OCI-LY7 (cell line): ENCODE data around the gene MIS18A. TPM values are rescaled to one million over a fixed set of nuclear protein-coding genes. Genes with fewer than 3 reads are reported as not detected.

Experiments used
- BruUV-seq: library from RNA; stranded (reverse); fragments of 400-500 nt; replicated peaks from 2 replicates; lab custom pipeline; 2021; lab: Mats Ljungman, UMichigan
- CTCF ChIA-PET: fragments of 300-600 bp; sonication (Branson Sonifier 250); formaldehyde crosslinking; loops from one replicate; lab custom pipeline; 2022; ENCODE audit warnings: antibody characterized with exemption; ENCODE audit not compliant: unreplicated experiment; lab: Charles Lee
- POLR2A ChIA-PET: fragments of 300-600 bp; sonication (Branson Sonifier 250); formaldehyde crosslinking; loops from one replicate; lab custom pipeline; 2022; ENCODE audit warnings: antibody characterized with exemption; lab: Charles Lee
- DNase-seq: peaks from one replicate; pipeline ENCODE4 v3.0.0-alpha.2; 2015; ENCODE audit warnings: low spot score
- H2AFZ ChIP-seq: fragments of 200-600 bp; sonication (generic), shearing (Covaris generic); 2 replicates; pipeline ENCODE4 v1.6.1; 2014; ENCODE audit warnings: mild to moderate bottlenecking, antibody characterized with exemption, low read length, moderate library complexity
- H3K27ac ChIP-seq: fragments of 200-600 bp; sonication (generic); 2 replicates; pipeline ENCODE4 v1.5.1; 2014; ENCODE audit warnings: mixed run types, low read depth, mild to moderate bottlenecking, moderate library complexity, low read length, inconsistent platforms; ENCODE audit not compliant: poor library complexity, severe bottlenecking
- H3K36me3 ChIP-seq: fragments of 200-600 bp; sonication (generic); 2 replicates; pipeline ENCODE4 v1.6.1; 2014; ENCODE audit warnings: mild to moderate bottlenecking, antibody characterized with exemption, low read length, moderate library complexity, mixed read lengths; ENCODE audit not compliant: insufficient read depth
- H3K4me1 ChIP-seq: fragments of 200-600 bp; sonication (generic); 2 replicates; pipeline ENCODE4 v1.5.1; 2014; ENCODE audit warnings: mild to moderate bottlenecking, low read length; ENCODE audit not compliant: insufficient read depth, poor library complexity, severe bottlenecking
- H3K4me2 ChIP-seq: fragments of 200-600 bp; sonication (generic); 2 replicates; pipeline ENCODE4 v1.6.1; 2014; ENCODE audit warnings: mild to moderate bottlenecking, low read length
- H3K4me3 ChIP-seq: fragments of 200-600 bp; sonication (generic); 2 replicates; pipeline ENCODE4 v1.5.1; 2014; ENCODE audit warnings: mild to moderate bottlenecking, low read depth, low read length; ENCODE audit not compliant: poor library complexity, severe bottlenecking
- H3K79me2 ChIP-seq: fragments of 200-600 bp; sonication (generic); 2 replicates; pipeline ENCODE4 v1.6.1; 2016; ENCODE audit warnings: low read depth, mild to moderate bottlenecking, low read length, moderate library complexity, mixed read lengths; ENCODE audit not compliant: insufficient read depth
- H3K9me2 ChIP-seq: fragments of 200-600 bp; sonication (generic); 2 replicates; pipeline ENCODE4 v1.6.1; 2016; ENCODE audit warnings: mild to moderate bottlenecking, low read length, mixed read lengths; ENCODE audit not compliant: insufficient read depth
- H3K9me3 ChIP-seq: fragments of 200-600 bp; sonication (generic); 2 replicates; pipeline ENCODE4 v1.6.1; 2014; ENCODE audit warnings: mild to moderate bottlenecking, mixed run types, low read length, mixed read lengths
- H4K20me1 ChIP-seq: fragments of 200-600 bp; sonication (generic); 2 replicates; pipeline ENCODE4 v1.6.1; 2014; ENCODE audit warnings: mild to moderate bottlenecking, antibody characterized with exemption, low read length, moderate library complexity, mixed read lengths; ENCODE audit not compliant: insufficient read depth
- EZH2phosphoT487 ChIP-seq: fragments of 200-600 bp; sonication (generic); IDR thresholded peaks from 2 replicates; pipeline ENCODE4 v1.6.1; 2018; ENCODE audit warnings: low read depth, borderline replicate concordance, mild to moderate bottlenecking, mixed run types, antibody characterized with exemption, low read length, moderate library complexity, mixed read lengths
- intact Hi-C: fragments of 100-400 bp; cut with micrococcal nuclease; formaldehyde crosslinking; loops from one replicate; pipeline ENCODE4 v1.10.0; 2022; ENCODE audit not compliant: unreplicated experiment
- total RNA-seq, 2 experiments: library from RNA; depleted of rRNA in 1 of 2; stranded (reverse); fragments of >200 nt in 1 of 2; shearing (Covaris generic) in 1 of 2; gene quantifications; 2 replicates each; pipeline ENCODE4 v1.2.3, GENCODE V29; 2014 to 2022
- TF ChIP-seq, protein P1 (sequence below): fragments of 200-600 bp; sonication (generic); conservative IDR thresholded peaks from 2 replicates; pipeline ENCODE4 v1.5.1; 2014; ENCODE audit warnings: mild to moderate bottlenecking, antibody characterized with exemption, low read length, moderate library complexity, mixed read lengths

The MIS18A gene
- total RNA-seq, 2 experiments from 2014 or later = 25.2 to 53.0 TPM

- no peaks in the 10 kb centered on the region for H3K79me2 ChIP-seq
- H3K9me3 ChIP-seq = no peaks in the 10 kb centered on the region
- H4K20me1 ChIP-seq = no peaks in the 10 kb centered on the region
- H3K4me1 ChIP-seq = no peaks in the 10 kb centered on the region
- no peak overlapping the region for H3K27ac ChIP-seq
- no TSS peak for BruUV-seq
- no peak overlapping the region for H3K4me2 ChIP-seq
- intact Hi-C loops = no loop called here
- POLR2A ChIA-PET = interaction anchor here (0.6 to 0.8 kb wide), 2 partner anchors 17 to 32 kb away, joined by 3 read pairs; no protein-coding TSS in a partner anchor
- no peak overlapping the region for H3K4me3 ChIP-seq
- no peaks in the 10 kb centered on the region for H3K9me2 ChIP-seq
- no peak overlapping the region for H2AFZ ChIP-seq
- CTCF ChIA-PET = no interaction called here
- DNase-seq = no peak
- no peaks in the 10 kb centered on the region for H3K36me3 ChIP-seq
- TF ChIP-seq, protein P1, sequence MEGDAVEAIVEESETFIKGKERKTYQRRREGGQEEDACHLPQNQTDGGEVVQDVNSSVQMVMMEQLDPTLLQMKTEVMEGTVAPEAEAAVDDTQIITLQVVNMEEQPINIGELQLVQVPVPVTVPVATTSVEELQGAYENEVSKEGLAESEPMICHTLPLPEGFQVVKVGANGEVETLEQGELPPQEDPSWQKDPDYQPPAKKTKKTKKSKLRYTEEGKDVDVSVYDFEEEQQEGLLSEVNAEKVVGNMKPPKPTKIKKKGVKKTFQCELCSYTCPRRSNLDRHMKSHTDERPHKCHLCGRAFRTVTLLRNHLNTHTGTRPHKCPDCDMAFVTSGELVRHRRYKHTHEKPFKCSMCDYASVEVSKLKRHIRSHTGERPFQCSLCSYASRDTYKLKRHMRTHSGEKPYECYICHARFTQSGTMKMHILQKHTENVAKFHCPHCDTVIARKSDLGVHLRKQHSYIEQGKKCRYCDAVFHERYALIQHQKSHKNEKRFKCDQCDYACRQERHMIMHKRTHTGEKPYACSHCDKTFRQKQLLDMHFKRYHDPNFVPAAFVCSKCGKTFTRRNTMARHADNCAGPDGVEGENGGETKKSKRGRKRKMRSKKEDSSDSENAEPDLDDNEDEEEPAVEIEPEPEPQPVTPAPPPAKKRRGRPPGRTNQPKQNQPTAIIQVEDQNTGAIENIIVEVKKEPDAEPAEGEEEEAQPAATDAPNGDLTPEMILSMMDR = no peak
- no peak for TF ChIP-seq EZH2phosphoT487
Measured at GRCh38 chr21:32233722-32234301, 45.0 kb downstream of the MIS18A start.

DNA sequence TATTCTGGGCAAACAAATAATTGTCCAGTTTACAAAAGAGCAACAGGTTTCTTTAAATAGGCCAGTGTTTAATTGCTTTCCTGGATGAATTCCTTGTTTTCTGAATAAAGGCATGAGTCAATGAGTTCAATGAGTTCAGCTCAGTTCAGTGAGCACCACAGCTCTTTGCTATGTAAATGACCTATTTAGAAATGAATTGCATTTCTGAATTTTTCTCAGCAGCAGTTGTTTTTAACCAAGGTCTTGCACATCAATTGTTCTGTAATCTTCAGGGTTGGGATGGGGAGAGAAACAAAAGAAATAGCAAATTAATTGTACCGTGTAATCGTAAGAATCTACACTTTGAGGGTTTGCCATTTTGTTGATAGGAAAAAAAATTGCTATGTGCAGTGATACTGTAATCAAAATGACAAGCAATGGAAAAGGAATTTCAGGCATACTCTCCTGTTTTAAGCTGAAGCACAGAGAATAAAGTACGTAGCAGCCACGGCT lies 45.7 kb downstream of the MIS18A start:
- Histone ChIP-seq H3K9me3 (no peaks in the 10 kb centered on the region), H3K4me3 (no peak overlapping the region), H3K4me1 (no peaks in the 10 kb centered on the region), H2AFZ (no peak overlapping the region), H4K20me1 (no peaks in the 10 kb centered on the region), H3K9me2 (no peaks in the 10 kb centered on the region), H3K27ac (no peak overlapping the region), H3K4me2 (no peak overlapping the region), H3K36me3 (no peaks in the 10 kb centered on the region), H3K79me2 (no peaks in the 10 kb centered on the region)
- ChIA-PET POLR2A (interaction anchor here (0.6 kb wide), 2 partner anchors 31 to 603 kb away, joined by 3 to 8 read pairs; no protein-coding TSS in a partner anchor), CTCF (no interaction called here)
- intact Hi-C loops = no loop called here
- no TSS peak for BruUV-seq
- TF ChIP-seq, protein P1 = no peak
- TF ChIP-seq EZH2phosphoT487 = no peak
- DNase-seq = no peak

GRCh38 chr21:32226444-32226843 lies 52.4 kb downstream of the MIS18A start:
- intact Hi-C loops = no loop called here
- no peak for DNase-seq
- no peaks in the 10 kb centered on the region for H3K4me1 ChIP-seq
- TF ChIP-seq, protein P1 = no peak
- no peak for TF ChIP-seq EZH2phosphoT487
- H3K4me2 ChIP-seq = no peak overlapping the region
- no peaks in the 10 kb centered on the region for H3K9me3 ChIP-seq
- H3K9me2 ChIP-seq = no peaks in the 10 kb centered on the region
- CTCF ChIA-PET = no interaction called here
- BruUV-seq = no TSS peak
- H3K27ac ChIP-seq = no peak overlapping the region
- no peaks in the 10 kb centered on the region for H4K20me1 ChIP-seq
- H3K79me2 ChIP-seq = no peaks in the 10 kb centered on the region
- H2AFZ ChIP-seq = no peak overlapping the region
- no peak overlapping the region for H3K4me3 ChIP-seq
- POLR2A ChIA-PET = no interaction called here
- H3K36me3 ChIP-seq = no peaks in the 10 kb centered on the region
